ENCODE data around the gene SLC25A39. TPM values are rescaled to one million over a fixed set of nuclear protein-coding genes. Genes with fewer than 3 reads are reported as not detected.
"Not testable (repeated sequence)": the region's sequence is repeated elsewhere in the genome, so short reads cannot be mapped to it uniquely, and the experiment has no call there.

Gene SLC25A39
- total RNA-seq, 4 donors from 2014 or later: 93.2 to 148 (median 107) TPM

DNA sequence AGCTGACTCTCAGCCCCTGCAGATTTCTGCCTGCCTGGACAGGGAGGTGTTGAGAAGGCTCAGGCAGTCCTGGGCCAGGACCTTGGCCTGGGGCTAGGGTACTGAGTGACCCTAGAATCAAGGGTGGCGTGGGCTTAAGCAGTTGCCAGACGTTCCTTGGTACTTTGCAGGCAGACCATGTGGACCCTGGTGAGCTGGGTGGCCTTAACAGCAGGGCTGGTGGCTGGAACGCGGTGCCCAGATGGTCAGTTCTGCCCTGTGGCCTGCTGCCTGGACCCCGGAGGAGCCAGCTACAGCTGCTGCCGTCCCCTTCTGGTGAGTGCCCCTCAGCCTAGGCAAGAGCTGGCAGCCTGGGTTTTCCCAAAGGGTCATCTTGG, 24.4 kb upstream of the SLC25A39 start:
- Histone ChIP-seq H3K9me3 (no peaks in the 10 kb centered on the region), H3K36me3 (peaks cover 32 to 53% (median 35%) of the 10 kb centered on the region in 3 donors), H3K4me3 (peak overlapping the region in 1 of 4 donors; percentile 10), H3K4me1 (peaks cover 32 to 70% (median 34%) of the 10 kb centered on the region in 3 donors), H3K27me3 (no peaks in the 10 kb centered on the region), H3K27ac (peak overlapping the region; percentile 96 to 100 (median 98))
- 66% methylated on average over 2 of the region's 6 CpGs; no CpG with 5 or more reads in 1 of the 2 donors for WGBS, 2 donors
- intact Hi-C loops (cut with DNase I): no loop called here
- DNase-seq: no peak
- TF ChIP-seq, protein P1, sequence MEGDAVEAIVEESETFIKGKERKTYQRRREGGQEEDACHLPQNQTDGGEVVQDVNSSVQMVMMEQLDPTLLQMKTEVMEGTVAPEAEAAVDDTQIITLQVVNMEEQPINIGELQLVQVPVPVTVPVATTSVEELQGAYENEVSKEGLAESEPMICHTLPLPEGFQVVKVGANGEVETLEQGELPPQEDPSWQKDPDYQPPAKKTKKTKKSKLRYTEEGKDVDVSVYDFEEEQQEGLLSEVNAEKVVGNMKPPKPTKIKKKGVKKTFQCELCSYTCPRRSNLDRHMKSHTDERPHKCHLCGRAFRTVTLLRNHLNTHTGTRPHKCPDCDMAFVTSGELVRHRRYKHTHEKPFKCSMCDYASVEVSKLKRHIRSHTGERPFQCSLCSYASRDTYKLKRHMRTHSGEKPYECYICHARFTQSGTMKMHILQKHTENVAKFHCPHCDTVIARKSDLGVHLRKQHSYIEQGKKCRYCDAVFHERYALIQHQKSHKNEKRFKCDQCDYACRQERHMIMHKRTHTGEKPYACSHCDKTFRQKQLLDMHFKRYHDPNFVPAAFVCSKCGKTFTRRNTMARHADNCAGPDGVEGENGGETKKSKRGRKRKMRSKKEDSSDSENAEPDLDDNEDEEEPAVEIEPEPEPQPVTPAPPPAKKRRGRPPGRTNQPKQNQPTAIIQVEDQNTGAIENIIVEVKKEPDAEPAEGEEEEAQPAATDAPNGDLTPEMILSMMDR (IDR thresholded peaks at IDR 0.05): no peak
- no peak for TF ChIP-seq POLR2A (IDR thresholded peaks at IDR 0.05)

DNA sequence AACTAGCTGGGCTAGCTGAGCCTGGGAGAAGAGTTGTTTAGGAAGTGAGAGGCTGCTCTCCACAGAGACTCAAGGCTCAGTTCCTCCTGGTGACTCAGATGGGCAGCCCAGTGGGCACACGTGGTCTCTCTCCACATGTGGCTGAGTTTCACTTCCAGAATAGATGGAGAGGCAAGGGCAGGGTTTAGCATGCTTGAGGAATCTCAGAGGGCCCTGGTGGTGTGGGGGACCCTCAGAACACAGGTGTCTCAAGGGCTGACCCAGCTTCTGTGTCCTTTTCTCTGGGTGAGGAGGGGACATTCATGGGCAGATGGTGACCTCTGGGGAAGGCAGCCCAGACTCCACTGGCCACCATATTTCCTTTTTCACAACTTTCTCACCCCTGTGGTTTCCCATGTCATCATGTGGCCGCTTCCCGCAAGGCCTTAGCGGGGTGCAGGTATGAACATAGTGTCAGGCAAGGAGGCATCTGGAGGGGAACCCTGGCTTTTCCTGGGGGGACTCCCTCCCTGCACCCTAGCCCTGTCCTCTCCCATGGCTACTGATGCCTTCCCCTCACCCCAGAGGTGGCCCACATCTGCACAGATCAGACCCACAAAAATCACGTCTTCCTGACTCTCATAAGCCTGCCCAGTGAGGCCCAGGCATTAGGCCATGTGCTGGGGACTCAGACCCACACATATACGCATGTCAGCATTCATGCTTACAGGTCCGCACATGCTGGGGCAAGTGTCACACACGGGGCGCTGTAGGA, 23.8 kb upstream of the SLC25A39 start:
- Histone ChIP-seq H3K36me3 (peaks cover 32 to 51% (median 35%) of the 10 kb centered on the region in 3 donors), H3K9me3 (no peaks in the 10 kb centered on the region), H3K4me1 (peaks cover 36 to 73% (median 38%) of the 10 kb centered on the region in 3 donors), H3K27me3 (no peaks in the 10 kb centered on the region), H3K27ac (peak overlapping the region; percentile 96 to 100 (median 98)), H3K4me3 (no peak overlapping the region)
- intact Hi-C loops (cut with DNase I): no loop called here
- TF ChIP-seq, protein P1 (IDR thresholded peaks at IDR 0.05): no peak
- TF ChIP-seq POLR2A (IDR thresholded peaks at IDR 0.05): no peak
- no peak for DNase-seq
- WGBS, 2 donors: 40 to 48% methylated on average over 6 to 7 of the region's 9 CpGs

DNA sequence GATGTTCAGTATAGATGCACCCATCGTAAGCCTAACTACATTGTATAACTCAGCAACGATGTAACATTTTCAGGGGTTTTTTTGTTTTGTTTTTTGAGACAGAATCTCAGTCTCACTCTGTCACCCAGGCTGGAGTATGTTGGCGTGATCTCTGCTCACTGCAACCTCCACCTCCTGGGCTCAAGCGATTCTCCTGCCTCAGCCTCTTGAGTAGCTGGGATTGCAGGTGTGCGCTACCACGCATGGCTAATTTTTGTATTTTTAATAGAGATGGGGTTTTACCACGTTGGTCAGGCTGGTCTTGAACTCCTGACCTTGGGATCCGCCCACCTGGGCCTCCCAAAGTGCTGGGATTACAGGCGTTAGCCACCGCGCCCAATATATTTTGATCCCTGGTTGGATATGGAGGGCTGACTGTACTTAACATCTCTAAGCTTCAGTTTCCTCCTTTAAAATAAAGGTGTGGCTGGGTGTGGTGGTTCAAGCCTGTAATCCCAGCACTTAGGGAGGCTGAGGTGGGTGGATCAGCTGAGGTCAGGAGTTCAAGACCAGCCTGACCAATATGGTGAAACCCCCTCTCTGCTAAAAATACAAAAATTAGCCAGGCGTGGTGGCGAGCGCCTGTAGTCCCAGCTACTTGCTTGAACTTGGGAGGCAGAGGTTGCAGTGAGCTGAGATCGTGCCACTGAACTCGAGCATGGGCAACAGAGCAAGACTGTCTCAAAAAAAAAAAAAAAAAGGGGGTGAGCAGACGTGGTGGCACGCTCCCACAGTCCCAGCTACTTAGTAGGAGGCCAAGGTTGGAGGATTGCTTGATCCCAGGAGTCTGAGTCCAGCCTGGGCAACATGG, 22.8 kb upstream of the SLC25A39 start:
- H3K4me3 ChIP-seq; H3K27me3 ChIP-seq; H3K9me3 ChIP-seq; DNase-seq; intact Hi-C loops (cut with DNase I): not testable (repeated sequence)
- 57 to 69% methylated on average over 12 to 14 of the region's 18 CpGs for WGBS, 2 donors
- Histone ChIP-seq H3K4me1 (peaks cover 35 to 72% (median 38%) of the 10 kb centered on the region in 3 donors), H3K36me3 (peaks cover 23 to 41% (median 31%) of the 10 kb centered on the region in 3 donors), H3K27ac (peak overlapping the region; percentile 96 to 100 (median 98))

DNA sequence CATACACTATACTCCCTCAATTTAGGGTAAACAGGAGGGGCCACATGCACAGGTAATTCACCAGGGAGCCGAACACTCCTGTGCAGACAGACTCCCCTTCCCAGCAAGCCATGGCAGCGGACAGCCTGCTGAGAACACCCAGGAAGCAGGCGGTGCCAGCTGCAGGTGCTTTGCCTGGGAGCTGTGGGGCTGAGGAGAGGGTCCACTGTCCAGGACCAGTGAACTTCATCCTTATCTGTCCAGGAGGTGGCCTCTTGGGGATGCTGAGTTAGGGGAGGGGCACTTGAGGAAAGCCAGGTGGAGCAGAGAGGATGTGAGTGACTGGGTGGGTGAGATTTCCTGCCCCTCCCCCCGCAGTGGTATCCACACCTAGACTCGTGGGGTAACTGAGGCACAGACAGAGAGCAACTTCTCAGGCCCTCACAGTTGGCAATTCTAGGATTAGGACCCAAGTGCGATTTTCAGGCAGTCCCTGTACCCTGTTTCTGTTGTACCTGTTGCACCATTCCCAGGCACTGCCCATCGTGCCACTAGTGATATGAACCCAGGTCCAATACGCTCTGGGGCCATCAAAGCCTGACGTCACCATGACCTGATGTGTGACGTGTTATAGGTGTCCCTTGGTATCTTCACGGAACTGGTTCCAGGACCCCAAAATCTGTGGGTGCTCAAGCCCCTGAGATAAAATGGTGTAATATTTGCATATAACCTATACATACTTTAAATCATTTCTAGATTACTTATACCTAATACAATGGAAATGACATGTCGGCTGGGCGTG, 21.6 kb upstream of the SLC25A39 start:
- no peak for DNase-seq
- peaks cover 35 to 82% (median 38%) of the 10 kb centered on the region in 3 donors for H3K4me1 ChIP-seq
- 56 to 72% methylated on average over 10 to 12 of the region's 13 CpGs for WGBS, 2 donors
- intact Hi-C loops (cut with DNase I): no loop called here
- no peaks in the 10 kb centered on the region for H3K9me3 ChIP-seq
- no peaks in the 10 kb centered on the region for H3K27me3 ChIP-seq
- no peak for TF ChIP-seq POLR2A (IDR thresholded peaks at IDR 0.05)
- TF ChIP-seq, protein P1 (IDR thresholded peaks at IDR 0.05): no peak
- peaks cover 12 to 30% (median 20%) of the 10 kb centered on the region in 3 donors for H3K36me3 ChIP-seq
- H3K4me3 ChIP-seq: peak overlapping the region; percentile 81 to 97 (median 90)
- peak overlapping the region; percentile 96 to 100 (median 98) for H3K27ac ChIP-seq

DNA sequence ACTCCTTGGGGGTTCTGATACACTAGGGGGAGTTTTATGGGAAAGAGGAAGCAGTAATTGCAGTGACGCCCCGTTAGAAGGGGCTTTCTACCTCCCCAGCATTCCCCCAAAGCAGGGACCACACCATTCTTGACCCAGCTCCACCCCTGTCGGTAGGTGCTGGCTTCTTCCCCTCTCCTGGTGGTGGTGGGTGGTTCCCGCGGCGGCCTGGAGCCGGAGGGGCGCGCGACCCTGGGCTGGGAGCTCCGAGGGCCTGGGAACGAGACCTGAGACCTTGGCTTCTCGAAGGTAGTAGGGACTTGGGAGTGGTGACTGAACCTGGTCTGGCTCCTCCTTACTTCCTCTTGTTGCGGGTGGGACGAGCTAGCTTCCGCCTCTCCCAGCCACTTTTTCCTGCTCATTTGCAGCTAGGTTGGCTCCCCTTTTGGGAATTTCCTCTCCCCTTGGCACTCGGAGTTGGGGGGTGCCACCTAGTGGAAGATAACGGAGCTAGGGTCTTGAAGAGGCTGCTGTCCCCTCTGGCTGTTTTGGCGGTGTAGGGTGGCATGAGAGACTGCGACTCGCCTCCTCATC, 20.9 kb upstream of the SLC25A39 start:
- H3K27me3 ChIP-seq: no peaks in the 10 kb centered on the region
- TF ChIP-seq, protein P1 (IDR thresholded peaks at IDR 0.05): peak in 4 of 6 experiments; percentile 16 to 50 (median 42)
- TF ChIP-seq POLR2A (IDR thresholded peaks at IDR 0.05): no peak
- DNase-seq: no peak
- intact Hi-C loops (cut with DNase I): no loop called here
- peak overlapping the region; percentile 96 to 100 (median 98) for H3K27ac ChIP-seq
- H3K36me3 ChIP-seq: peaks cover 4 to 22% (median 14%) of the 10 kb centered on the region in 3 donors
- peaks cover 35 to 85% (median 38%) of the 10 kb centered on the region in 3 donors for H3K4me1 ChIP-seq
- H3K4me3 ChIP-seq: peak overlapping the region; percentile 81 to 97 (median 90)
- WGBS, 2 donors: 3% methylated on average over 5 of the region's 21 CpGs; no CpG with 5 or more reads in 1 of the 2 donors
- no peaks in the 10 kb centered on the region for H3K9me3 ChIP-seq
